Esophagus muscularis mucosa (tissue), 4 donors: Measurements from ENCODE around the gene ATXN7L3.

Experiments used
- EP300 ChIP-seq: sonication (generic); formaldehyde crosslinking; IDR thresholded peaks from one replicate; pipeline ENCODE4 v1.6.1; 2017; ENCODE audit warnings: antibody characterized with exemption
- POLR2A ChIP-seq: fragments of 450-650 bp; IDR thresholded peaks from one replicate; pipeline ENCODE4 v1.6.1; 2017; ENCODE audit warnings: antibody characterized with exemption, moderate library complexity, mild to moderate bottlenecking, low read depth
- POLR2AphosphoS5 ChIP-seq, 2 donors: sonication (generic); formaldehyde crosslinking; IDR thresholded peaks; one replicate each; pipeline ENCODE4 v1.6.1; 2017; ENCODE audit warnings: antibody characterized with exemption in 2 of 2
- TF ChIP-seq, protein P1 (sequence below), 3 experiments: fragments of 200-600 bp in 2 of 3; fragments of 450-650 bp in 1 of 3; sonication (generic) in 2 of 3; IDR thresholded peaks; one replicate each; pipeline ENCODE4 v1.5.1; 2017 to 2019; ENCODE audit warnings: antibody characterized with exemption in 3 of 3, mild to moderate bottlenecking in 2 of 3, moderate library complexity in 1 of 3

DNA sequence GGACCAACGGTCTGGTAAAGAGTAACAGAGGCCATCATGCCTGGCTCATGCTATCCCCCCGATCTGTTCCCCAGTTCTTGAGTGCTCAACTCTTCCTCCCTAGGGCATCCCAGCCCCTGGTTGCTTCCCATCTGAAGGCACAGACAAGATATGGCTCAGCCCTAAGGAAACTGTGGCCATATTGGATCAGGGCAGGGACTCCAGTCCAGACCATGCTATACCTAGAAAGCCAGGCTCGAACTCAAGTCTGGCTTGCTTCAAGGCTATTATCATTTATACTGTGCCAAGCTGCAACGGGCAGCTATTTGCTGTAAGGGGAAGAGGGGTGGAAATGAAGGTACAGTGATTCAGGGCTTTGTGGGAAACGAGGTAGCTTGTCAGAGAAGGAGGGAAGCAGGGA, 17.0 kb upstream of the ATXN7L3 start:
- TF ChIP-seq, protein P1, sequence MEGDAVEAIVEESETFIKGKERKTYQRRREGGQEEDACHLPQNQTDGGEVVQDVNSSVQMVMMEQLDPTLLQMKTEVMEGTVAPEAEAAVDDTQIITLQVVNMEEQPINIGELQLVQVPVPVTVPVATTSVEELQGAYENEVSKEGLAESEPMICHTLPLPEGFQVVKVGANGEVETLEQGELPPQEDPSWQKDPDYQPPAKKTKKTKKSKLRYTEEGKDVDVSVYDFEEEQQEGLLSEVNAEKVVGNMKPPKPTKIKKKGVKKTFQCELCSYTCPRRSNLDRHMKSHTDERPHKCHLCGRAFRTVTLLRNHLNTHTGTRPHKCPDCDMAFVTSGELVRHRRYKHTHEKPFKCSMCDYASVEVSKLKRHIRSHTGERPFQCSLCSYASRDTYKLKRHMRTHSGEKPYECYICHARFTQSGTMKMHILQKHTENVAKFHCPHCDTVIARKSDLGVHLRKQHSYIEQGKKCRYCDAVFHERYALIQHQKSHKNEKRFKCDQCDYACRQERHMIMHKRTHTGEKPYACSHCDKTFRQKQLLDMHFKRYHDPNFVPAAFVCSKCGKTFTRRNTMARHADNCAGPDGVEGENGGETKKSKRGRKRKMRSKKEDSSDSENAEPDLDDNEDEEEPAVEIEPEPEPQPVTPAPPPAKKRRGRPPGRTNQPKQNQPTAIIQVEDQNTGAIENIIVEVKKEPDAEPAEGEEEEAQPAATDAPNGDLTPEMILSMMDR (IDR thresholded peaks at IDR 0.05), result no peak
- TF ChIP-seq POLR2A (no peak), EP300 (no peak), POLR2AphosphoS5 (IDR thresholded peaks at IDR 0.05) (no peak)
